ENCODE data around the gene CRYL1.

DNA sequence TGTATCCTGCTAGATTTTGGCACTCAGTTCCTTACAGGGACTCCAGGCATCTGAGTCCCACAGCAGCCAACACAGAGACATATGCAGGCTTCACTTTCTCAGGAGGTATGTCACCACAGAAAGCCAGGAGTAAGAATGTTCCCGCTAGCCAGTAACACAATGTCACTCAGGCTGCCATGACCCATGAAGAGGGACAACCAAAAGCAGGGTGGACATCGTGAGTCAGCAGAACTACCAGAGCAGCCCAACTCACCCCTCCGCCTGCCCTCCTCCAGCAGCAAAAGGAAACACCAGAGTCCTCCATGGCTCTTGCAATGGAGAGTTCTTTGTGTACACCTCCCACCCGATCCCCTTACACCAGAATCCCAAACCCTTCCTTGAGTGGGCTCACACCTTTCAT is 95.4 kb downstream of the CRYL1 start:
- no peak for TF ChIP-seq EZH2 (IDR thresholded peaks at IDR 0.05; ENCODE audit: insufficient read depth, poor library complexity, severe bottlenecking)
- no peak for TF ChIP-seq EZH2phosphoT487 (IDR thresholded peaks at IDR 0.05; ENCODE audit: insufficient read depth, low read depth)

All from GM23248 (cell line).